Sigmoid colon (tissue), 7 donors: ENCODE results near the gene AMMECR1. TPM values are rescaled to one million over a fixed set of nuclear protein-coding genes. Genes with fewer than 3 reads are reported as not detected.

Experiments used
- DNase-seq: peaks from one replicate; pipeline ENCODE4 v3.0.0-alpha.2; 2019
- H3K27ac ChIP-seq, 4 donors: fragments of 200-600 bp; sonication (generic); one replicate each; pipeline ENCODE4 v1.5.1; 2016 to 2019; ENCODE audit warnings: mild to moderate bottlenecking in 1 of 4
- H3K27me3 ChIP-seq, 3 donors: fragments of 200-600 bp; sonication (generic); one replicate each; pipeline ENCODE4 v1.5.1; 2019; ENCODE audit warnings: mild to moderate bottlenecking in 1 of 3
- H3K36me3 ChIP-seq, 4 donors: fragments of 200-600 bp; sonication (generic); one replicate each; pipeline ENCODE4 v1.5.1; 2016 to 2019
- H3K4me1 ChIP-seq, 4 donors: fragments of 200-600 bp; sonication (generic); one replicate each; pipeline ENCODE4 v1.5.1; 2017 to 2019
- H3K4me3 ChIP-seq, 4 donors: fragments of 200-600 bp; sonication (generic); one replicate each; pipeline ENCODE4 v1.5.1; 2017 to 2019; ENCODE audit warnings: mild to moderate bottlenecking in 2 of 4, moderate library complexity in 1 of 4
- H3K9me3 ChIP-seq, 4 donors: fragments of 200-600 bp in 3 of 4; sonication (generic) in 3 of 4; one replicate each; pipeline versions ENCODE4 v1.5.1 to v1.6.1; 2013 to 2019
- CTCF ChIP-seq, 4 experiments: fragments of 450-650 bp in 3 of 4; fragments of 200-600 bp in 1 of 4; IDR thresholded peaks; one replicate each; pipeline ENCODE4 v1.5.1; 2016 to 2019; ENCODE audit warnings: antibody characterized with exemption in 4 of 4, mild to moderate bottlenecking in 3 of 4, moderate library complexity in 2 of 4
- EP300 ChIP-seq, 4 donors: sonication (generic); formaldehyde crosslinking; IDR thresholded peaks; one replicate each; pipeline ENCODE4 v1.6.1; 2017; ENCODE audit warnings: antibody characterized with exemption in 4 of 4
- POLR2A ChIP-seq, 2 donors: fragments of 450-650 bp; IDR thresholded peaks; one replicate each; pipeline ENCODE4 v1.6.1; 2016; ENCODE audit warnings: antibody characterized with exemption in 2 of 2, mild to moderate bottlenecking in 2 of 2, moderate library complexity in 2 of 2
- POLR2AphosphoS5 ChIP-seq, 4 donors: sonication (generic); formaldehyde crosslinking; IDR thresholded peaks; one replicate each; pipeline ENCODE4 v1.6.1; 2017; ENCODE audit warnings: antibody characterized with exemption in 4 of 4
- WGBS, 2 donors: extraction: QIAGEN DNeasy Blood & Tissue Kit; methylation state at CpG; one replicate each; pipeline ENCODE4 v1.1.7; 2013; 5-methylcytosine and 5-hydroxymethylcytosine counted together
- intact Hi-C: fragments of 100-400 bp; cut with DNase I; formaldehyde crosslinking; loops from one replicate; pipeline ENCODE4 v1.15.1; 2023
- polyA plus RNA-seq, 3 donors: library from polyadenylated mRNA; stranded (reverse); fragments of 200-250 nt; gene quantifications; one replicate each; pipeline ENCODE4 v1.2.3, GENCODE V29; 2013
- total RNA-seq, 4 donors: library from RNA; depleted of rRNA; stranded (reverse); fragments of >200 nt; gene quantifications; one replicate each; pipeline ENCODE4 v1.1.0, GENCODE V29; 2016
- donor health status: healthy with polysubstance abuse.
- donor health status: Bipolar disorder and iron deficiency.
- donor health status: healthy.

Gene AMMECR1
- total and polyA plus RNA-seq, 7 donors = 1.5 to 8.1 (median 3.2) TPM

DNA sequence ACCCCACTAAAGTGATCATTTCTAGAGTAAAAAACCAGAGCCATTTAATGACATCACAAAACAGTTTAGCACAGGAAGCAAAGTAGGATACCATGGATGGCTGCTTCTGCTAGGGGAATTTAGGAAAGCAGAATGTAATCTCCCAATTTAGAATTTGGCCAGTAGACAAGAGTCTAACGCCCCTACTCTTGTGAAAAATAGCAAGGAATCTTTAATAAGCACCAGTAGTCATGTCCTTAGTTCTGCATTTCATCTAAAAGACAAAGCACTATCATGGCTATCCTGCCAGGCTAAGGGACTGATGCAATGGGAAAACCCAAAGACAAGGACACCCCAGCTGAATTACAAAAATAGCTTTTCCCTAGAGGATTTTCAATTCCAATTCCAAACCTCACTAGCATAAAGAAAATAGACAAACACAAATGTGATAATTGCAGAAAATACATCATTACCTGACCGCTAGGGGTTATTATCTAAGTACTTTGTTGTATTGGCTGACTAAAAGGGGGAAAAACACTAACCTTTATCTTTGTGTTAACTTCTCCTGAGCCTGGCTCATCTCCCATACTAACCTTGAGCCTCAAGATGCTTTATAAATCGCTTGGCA, 2.6 kb upstream of the AMMECR1 start:
- Histone ChIP-seq H3K4me3 (no peak overlapping the region), H3K27ac (no peak overlapping the region), H3K27me3 (no peaks in the 10 kb centered on the region), H3K4me1 (peaks cover 0 to 9% (median 0%) of the 10 kb centered on the region in 4 donors), H3K9me3 (no peaks in the 10 kb centered on the region), H3K36me3 (no peaks in the 10 kb centered on the region)
- no peak for DNase-seq
- intact Hi-C loops = no loop called here
- TF ChIP-seq EP300 (IDR thresholded peaks at IDR 0.05) (no peak), POLR2AphosphoS5 (IDR thresholded peaks at IDR 0.05) (no peak), POLR2A (IDR thresholded peaks at IDR 0.05) (no peak), CTCF (IDR thresholded peaks at IDR 0.05) (no peak)
- WGBS, 2 donors = 71% methylated on average over 3 of the region's 3 CpGs

DNA sequence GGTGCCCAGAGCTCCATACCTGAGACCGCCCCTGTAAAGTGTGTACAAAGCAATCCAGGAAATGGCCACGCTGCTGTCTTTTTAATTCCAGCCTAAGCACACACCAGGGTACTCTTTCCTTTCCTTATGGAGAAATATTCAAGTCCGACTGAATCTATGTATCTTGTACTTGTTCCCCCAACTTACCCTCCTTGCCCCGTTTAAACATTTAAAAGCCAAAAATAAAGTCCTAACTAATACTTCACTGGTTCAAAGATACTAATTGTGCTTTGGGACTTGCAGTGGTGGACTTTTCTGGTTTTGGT, 731 bp upstream of the AMMECR1 start:
- 3 to 9% methylated on average over 4 of the region's 4 CpGs for WGBS, 2 donors
- no peak for DNase-seq
- no peak for TF ChIP-seq CTCF (IDR thresholded peaks at IDR 0.05)
- no peak for TF ChIP-seq EP300 (IDR thresholded peaks at IDR 0.05)
- TF ChIP-seq POLR2A (IDR thresholded peaks at IDR 0.05) = no peak
- no peak for TF ChIP-seq POLR2AphosphoS5 (IDR thresholded peaks at IDR 0.05)

GRCh38 chrX:110317061-110317819, 645 bp downstream of the AMMECR1 start:
- no peaks in the 10 kb centered on the region for H3K36me3 ChIP-seq
- H3K27me3 ChIP-seq = no peaks in the 10 kb centered on the region
- peak overlapping the region; percentile 83 to 84 (median 84) for H3K27ac ChIP-seq
- intact Hi-C loops = loop anchor here (2.0 to 10.0 kb wide), 3 partner anchors 152 to 782 kb away; partner anchors contain the start of genes ACSL4 and NXT2
- H3K4me1 ChIP-seq = peaks cover 0 to 11% (median 0%) of the 10 kb centered on the region in 4 donors
- peak overlapping the region; percentile 62 to 81 (median 72) for H3K4me3 ChIP-seq
- no peaks in the 10 kb centered on the region for H3K9me3 ChIP-seq
- DNase-seq = peak; percentile 63
- TF ChIP-seq EP300 (IDR thresholded peaks at IDR 0.05) = no peak
- TF ChIP-seq POLR2AphosphoS5 (IDR thresholded peaks at IDR 0.05) = no peak
- no peak for TF ChIP-seq POLR2A (IDR thresholded peaks at IDR 0.05)
- TF ChIP-seq CTCF (IDR thresholded peaks at IDR 0.05) = no peak
- 1% methylated on average over 40 of the region's 40 CpGs for WGBS, 2 donors

More for the DNA sequence above, 731 bp upstream of the AMMECR1 start:
- no peaks in the 10 kb centered on the region for H3K9me3 ChIP-seq
- H3K27me3 ChIP-seq = no peaks in the 10 kb centered on the region
- H3K4me1 ChIP-seq = peaks cover 0 to 11% (median 0%) of the 10 kb centered on the region in 4 donors
- H3K4me3 ChIP-seq = peak overlapping the region; percentile 37 to 81 (median 72)
- peak overlapping the region; percentile 65 to 84 (median 77) for H3K27ac ChIP-seq
- no peaks in the 10 kb centered on the region for H3K36me3 ChIP-seq
- intact Hi-C loops = loop anchor here (2.0 to 10.0 kb wide), 3 partner anchors 154 to 784 kb away; partner anchors contain the start of genes NXT2 and TMEM164

- H3K9me3 ChIP-seq = no peaks in the 10 kb centered on the region
- no peak for TF ChIP-seq CTCF (IDR thresholded peaks at IDR 0.05)
- WGBS, 2 donors = 3 to 6% methylated on average over 12 of the region's 12 CpGs
- H3K4me3 ChIP-seq = peak overlapping the region; percentile 62 to 81 (median 72)
- peak overlapping the region in 3 of 4 donors; percentile 83 to 84 (median 83) for H3K27ac ChIP-seq
- H3K4me1 ChIP-seq = peaks cover 0 to 11% (median 0%) of the 10 kb centered on the region in 4 donors
- no peaks in the 10 kb centered on the region for H3K27me3 ChIP-seq
- no peaks in the 10 kb centered on the region for H3K36me3 ChIP-seq
- no peak for DNase-seq
- intact Hi-C loops = loop anchor here (2.0 to 10.0 kb wide), 3 partner anchors 152 to 782 kb away; partner anchors contain the start of genes ACSL4 and NXT2
Measured at GRCh38 chrX:110316351-110317060, 1.4 kb downstream of the AMMECR1 start.
